ENCODE measurements around the gene MED9.

MED9 gene

GRCh38 chr17:17497845-17498520 lies 21.2 kb downstream of the MED9 start:
- no peaks in the 10 kb centered on the region for H3K36me3 ChIP-seq
- no peaks in the 10 kb centered on the region for H3K9me3 ChIP-seq
- no peak for DNase-seq
- TF ChIP-seq CTCF (IDR thresholded peaks at IDR 0.05; ENCODE audit: low read depth, low read length): no peak
- H3K4me3 ChIP-seq (ENCODE audit: low read depth, low read length): no peak overlapping the region
- peaks cover 10% of the 10 kb centered on the region for H3K27me3 ChIP-seq
- H3K4me1 ChIP-seq: no peaks in the 10 kb centered on the region

GRCh38 chr17:17498606-17499301 lies 22.0 kb downstream of the MED9 start:
- no peak for DNase-seq
- no peaks in the 10 kb centered on the region for H3K4me1 ChIP-seq
- no peak for TF ChIP-seq CTCF (IDR thresholded peaks at IDR 0.05; ENCODE audit: low read depth, low read length)
- H3K4me3 ChIP-seq (ENCODE audit: low read depth, low read length): no peak overlapping the region
- no peaks in the 10 kb centered on the region for H3K9me3 ChIP-seq
- H3K36me3 ChIP-seq: no peaks in the 10 kb centered on the region
- H3K27me3 ChIP-seq: peaks cover 10% of the 10 kb centered on the region

- no peak overlapping the region for H3K4me3 ChIP-seq (ENCODE audit: low read depth, low read length)
- TF ChIP-seq CTCF (IDR thresholded peaks at IDR 0.05; ENCODE audit: low read depth, low read length): no peak
- H3K9me3 ChIP-seq: no peaks in the 10 kb centered on the region
- H3K36me3 ChIP-seq: no peaks in the 10 kb centered on the region
- H3K27me3 ChIP-seq: peaks cover 10% of the 10 kb centered on the region
- no peaks in the 10 kb centered on the region for H3K4me1 ChIP-seq
- no peak for DNase-seq
Observed at GRCh38 chr17:17499402-17500145, 22.8 kb downstream of the MED9 start.

- H3K4me1 ChIP-seq: no peaks in the 10 kb centered on the region
- DNase-seq: no peak
- H3K36me3 ChIP-seq: no peaks in the 10 kb centered on the region
Observed at GRCh38 chr17:17500999-17501605, 24.3 kb downstream of the MED9 start.

More at GRCh38 chr17:17500999-17501605, 24.3 kb downstream of the MED9 start:
- no peak for TF ChIP-seq CTCF (IDR thresholded peaks at IDR 0.05; ENCODE audit: low read depth, low read length)
- Histone ChIP-seq H3K9me3 (no peaks in the 10 kb centered on the region), H3K27me3 (peaks cover under 1% of the 10 kb centered on the region; the same call in 1 of the 2 replicates), H3K4me3 (ENCODE audit: low read depth, low read length) (no peak overlapping the region)
